BE2C (cell line): ENCODE results near the gene AUTS2.

Experiments used
- DNase-seq: peaks from one replicate; pipeline ENCODE4 v3.0.0-alpha.2; 2020
- H3K27me3 ChIP-seq: fragments of 250-450 bp; sonication (Bioruptor Pico); 2 replicates; pipeline ENCODE4 v1.5.1; 2020; ENCODE audit warnings: mild to moderate bottlenecking
- H3K36me3 ChIP-seq: fragments of 250-450 bp; sonication (Bioruptor Pico); 2 replicates; pipeline ENCODE4 v1.5.1; 2020; ENCODE audit warnings: mild to moderate bottlenecking
- H3K4me1 ChIP-seq: fragments of 250-450 bp; sonication (Bioruptor Pico); 2 replicates; pipeline ENCODE4 v1.5.1; 2020
- H3K4me3 ChIP-seq: 2 replicates; pipeline ENCODE4 v1.5.1; 2011; ENCODE audit warnings: low read depth, low read length
- H3K9me3 ChIP-seq: fragments of 250-450 bp; sonication (Bioruptor Pico); 2 replicates; pipeline ENCODE4 v1.5.1; 2020
- TF ChIP-seq, protein P1 (sequence below): IDR thresholded peaks from 2 replicates; pipeline ENCODE4 v1.5.1; 2012; ENCODE audit warnings: mild to moderate bottlenecking, low read depth, low read length

Gene AUTS2

DNA sequence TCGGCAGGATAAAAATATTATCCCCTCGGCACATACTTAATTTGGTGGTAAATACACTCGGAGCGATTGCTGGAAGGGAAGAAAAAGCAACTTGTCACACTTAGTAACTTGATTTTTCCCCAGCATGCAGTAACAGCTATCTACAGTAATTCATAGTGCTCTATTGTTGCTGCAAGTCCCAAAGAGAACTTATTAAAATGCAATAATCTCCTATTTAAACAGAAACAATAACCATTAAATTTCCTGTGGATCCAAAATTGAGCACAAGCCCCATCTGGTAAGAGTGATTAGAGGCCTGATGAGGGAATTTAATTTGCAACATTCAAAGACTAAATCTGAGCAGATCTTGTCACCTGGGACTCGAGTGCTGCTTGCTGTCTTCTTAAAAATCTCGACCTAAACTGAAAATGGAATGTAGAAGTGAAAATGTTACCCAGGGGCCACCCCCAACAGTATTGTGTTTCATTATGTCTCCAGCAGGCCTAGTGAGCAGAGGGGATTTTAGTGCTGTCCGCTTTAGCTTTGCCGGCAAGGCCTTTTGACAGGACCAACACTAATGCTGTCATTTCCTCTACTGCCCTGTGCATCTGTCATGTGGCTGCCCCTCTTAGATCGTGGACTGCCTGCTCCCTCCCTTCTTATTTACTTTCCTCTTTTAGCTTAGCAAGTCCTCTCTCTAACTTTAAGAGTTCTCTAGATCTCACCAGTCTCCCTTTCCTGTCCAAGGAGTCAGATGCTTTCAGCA lies 639.7 kb downstream of the AUTS2 start:
- H3K27me3 ChIP-seq = no peaks in the 10 kb centered on the region
- DNase-seq = peak; percentile 11

DNA sequence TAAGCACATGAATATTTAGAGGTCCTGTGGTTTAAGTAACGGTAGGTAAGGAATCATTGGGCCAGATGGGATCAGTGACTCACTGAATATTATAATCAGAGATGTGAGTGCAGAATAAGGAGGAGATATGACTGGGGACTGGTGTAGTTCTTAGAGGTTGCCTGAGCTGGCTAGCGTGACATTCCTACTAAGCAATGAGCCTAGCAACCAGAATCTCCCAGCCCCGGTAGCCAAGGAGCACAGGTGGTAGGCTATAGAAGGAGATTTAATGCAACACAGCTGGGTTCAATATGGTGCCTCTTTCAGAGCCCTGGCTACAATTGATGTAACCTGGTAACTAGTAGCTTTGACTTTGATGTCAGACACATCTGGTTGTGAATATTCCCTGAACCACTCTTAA lies 641.6 kb downstream of the AUTS2 start:
- DNase-seq = no peak
- no peaks in the 10 kb centered on the region for H3K9me3 ChIP-seq
- peaks cover 8% of the 10 kb centered on the region for H3K4me1 ChIP-seq
- H3K4me3 ChIP-seq = no peak overlapping the region
- no peaks in the 10 kb centered on the region for H3K27me3 ChIP-seq
- H3K36me3 ChIP-seq = no peaks in the 10 kb centered on the region
- TF ChIP-seq, protein P1, sequence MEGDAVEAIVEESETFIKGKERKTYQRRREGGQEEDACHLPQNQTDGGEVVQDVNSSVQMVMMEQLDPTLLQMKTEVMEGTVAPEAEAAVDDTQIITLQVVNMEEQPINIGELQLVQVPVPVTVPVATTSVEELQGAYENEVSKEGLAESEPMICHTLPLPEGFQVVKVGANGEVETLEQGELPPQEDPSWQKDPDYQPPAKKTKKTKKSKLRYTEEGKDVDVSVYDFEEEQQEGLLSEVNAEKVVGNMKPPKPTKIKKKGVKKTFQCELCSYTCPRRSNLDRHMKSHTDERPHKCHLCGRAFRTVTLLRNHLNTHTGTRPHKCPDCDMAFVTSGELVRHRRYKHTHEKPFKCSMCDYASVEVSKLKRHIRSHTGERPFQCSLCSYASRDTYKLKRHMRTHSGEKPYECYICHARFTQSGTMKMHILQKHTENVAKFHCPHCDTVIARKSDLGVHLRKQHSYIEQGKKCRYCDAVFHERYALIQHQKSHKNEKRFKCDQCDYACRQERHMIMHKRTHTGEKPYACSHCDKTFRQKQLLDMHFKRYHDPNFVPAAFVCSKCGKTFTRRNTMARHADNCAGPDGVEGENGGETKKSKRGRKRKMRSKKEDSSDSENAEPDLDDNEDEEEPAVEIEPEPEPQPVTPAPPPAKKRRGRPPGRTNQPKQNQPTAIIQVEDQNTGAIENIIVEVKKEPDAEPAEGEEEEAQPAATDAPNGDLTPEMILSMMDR = no peak

More for the DNA sequence above, 639.7 kb downstream of the AUTS2 start:
- TF ChIP-seq, protein P1 = no peak
- no peaks in the 10 kb centered on the region for H3K36me3 ChIP-seq
- no peak overlapping the region for H3K4me3 ChIP-seq
- H3K4me1 ChIP-seq = peaks cover 8% of the 10 kb centered on the region
- H3K9me3 ChIP-seq = no peaks in the 10 kb centered on the region

DNA sequence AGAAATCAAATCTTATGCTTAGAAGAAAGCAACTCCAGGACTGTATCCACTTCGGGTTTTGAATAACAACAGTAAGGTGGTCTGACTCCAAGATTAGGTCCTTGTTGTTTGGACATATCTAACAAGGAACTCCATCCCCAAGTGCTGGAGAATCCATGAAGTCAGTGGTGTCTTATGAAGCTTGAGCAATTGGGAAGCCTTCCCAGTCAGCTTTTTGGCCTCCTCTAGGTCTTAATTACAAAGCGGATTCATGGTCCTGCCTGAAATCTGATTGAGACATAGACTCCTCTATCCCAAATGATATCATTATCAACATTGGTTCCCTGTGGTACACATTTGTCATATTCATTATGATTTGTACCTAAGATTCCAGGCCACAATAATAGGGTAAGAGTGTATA lies 642.6 kb downstream of the AUTS2 start:
- Histone ChIP-seq H3K4me1 (peaks cover 8% of the 10 kb centered on the region), H3K9me3 (no peaks in the 10 kb centered on the region), H3K27me3 (no peaks in the 10 kb centered on the region), H3K36me3 (no peaks in the 10 kb centered on the region), H3K4me3 (no peak overlapping the region)
- TF ChIP-seq, protein P1 = no peak
- no peak for DNase-seq

- no peaks in the 10 kb centered on the region for H3K27me3 ChIP-seq
- no peak for DNase-seq
- peaks cover 8% of the 10 kb centered on the region for H3K4me1 ChIP-seq
- H3K4me3 ChIP-seq = no peak overlapping the region
- H3K36me3 ChIP-seq = no peaks in the 10 kb centered on the region
- no peaks in the 10 kb centered on the region for H3K9me3 ChIP-seq
- TF ChIP-seq, protein P1 = no peak
Measured at GRCh38 chr7:70241536-70242175, 643.4 kb downstream of the AUTS2 start.

DNA sequence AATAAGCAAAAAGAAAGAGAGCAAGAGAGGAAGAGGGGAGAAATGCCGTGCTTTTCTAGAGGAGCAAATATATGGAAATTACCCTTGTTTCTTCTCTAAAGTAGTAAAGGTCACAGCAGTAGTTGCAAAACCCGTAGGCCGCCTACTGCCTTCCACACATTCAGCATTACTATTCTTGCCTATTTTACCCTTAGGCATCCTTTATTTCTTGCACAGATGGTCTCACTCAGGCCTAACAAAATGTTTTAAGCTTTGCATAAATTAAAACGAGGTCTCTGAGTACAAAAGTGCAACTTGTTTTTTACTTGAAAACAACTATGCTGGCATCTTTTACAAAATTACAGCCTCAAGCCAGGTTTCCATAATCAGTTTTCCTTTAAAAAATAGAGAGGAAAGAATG lies 644.6 kb downstream of the AUTS2 start:
- no peaks in the 10 kb centered on the region for H3K9me3 ChIP-seq
- no peak for DNase-seq
- TF ChIP-seq, protein P1 = no peak
- H3K4me3 ChIP-seq = no peak overlapping the region
- peaks cover 5% of the 10 kb centered on the region for H3K4me1 ChIP-seq
- H3K36me3 ChIP-seq = no peaks in the 10 kb centered on the region
- H3K27me3 ChIP-seq = no peaks in the 10 kb centered on the region

GRCh38 chr7:70243443-70243842 lies 645.2 kb downstream of the AUTS2 start:
- Histone ChIP-seq H3K4me3 (no peak overlapping the region), H3K9me3 (no peaks in the 10 kb centered on the region), H3K36me3 (no peaks in the 10 kb centered on the region), H3K27me3 (no peaks in the 10 kb centered on the region), H3K4me1 (no peaks in the 10 kb centered on the region)
- TF ChIP-seq, protein P1 = no peak
- no peak for DNase-seq
